Naive thymus-derived CD4-positive, alpha-beta T cell (primary cell): ENCODE data around the gene GHRHR. TPM values are rescaled to one million over a fixed set of nuclear protein-coding genes. Genes with fewer than 3 reads are reported as not detected.

Experiments
- ATAC-seq: fragments of 150-1000 bp; cut with Tn5 transposase; 2 replicates; pipeline ENCODE4 v1.10.0; 2021; ENCODE audit warnings: mild to moderate bottlenecking, moderate library complexity
- CTCF ChIA-PET: fragments of 350-600 bp; sonication (Branson Sonifier 250); formaldehyde crosslinking; loops from one replicate; lab custom pipeline; 2021; ENCODE audit warnings: antibody characterized with exemption; lab: Charles Lee
- POLR2A ChIA-PET: fragments of 350-600 bp; sonication (Branson Sonifier 250); formaldehyde crosslinking; loops from one replicate; lab custom pipeline; 2021; ENCODE audit warnings: antibody characterized with exemption, inconsistent platforms; lab: Charles Lee
- DNase-seq, 9 donors: peaks; one replicate each; pipeline versions ENCODE4 v3.0.0 to v3.0.0-alpha.2; 2020 to 2022; ENCODE audit warnings: mixed read lengths in 1 of 9
- H3K27ac ChIP-seq: one replicate; pipeline ENCODE4 v1.7.0; 2013; ENCODE audit warnings: mild to moderate bottlenecking, low read depth, low read length, moderate library complexity
- H3K27me3 ChIP-seq, 2 donors: one replicate each; pipeline ENCODE4 v1.7.0; 2013; ENCODE audit warnings: low read length in 2 of 2, mild to moderate bottlenecking in 2 of 2, moderate library complexity in 2 of 2; ENCODE audit not compliant: control insufficient read depth in 2 of 2, insufficient read depth in 2 of 2
- H3K36me3 ChIP-seq, 3 experiments: 1 replicate in 2 of 3; 2 replicates in 1 of 3; pipeline ENCODE4 v1.7.0; 2013; ENCODE audit warnings: low read length in 3 of 3, mild to moderate bottlenecking in 3 of 3, moderate library complexity in 1 of 3; ENCODE audit not compliant: insufficient read depth in 3 of 3, control insufficient read depth in 2 of 3
- H3K4me1 ChIP-seq, 2 donors: one replicate each; pipeline ENCODE4 v1.7.0; 2013; ENCODE audit warnings: low read length in 2 of 2, mild to moderate bottlenecking in 2 of 2, moderate library complexity in 1 of 2; ENCODE audit not compliant: control insufficient read depth in 2 of 2, insufficient read depth in 2 of 2
- H3K4me3 ChIP-seq: 2 replicates; pipeline ENCODE4 v1.7.0; 2013; ENCODE audit warnings: mild to moderate bottlenecking, low read length
- H3K9me3 ChIP-seq, 3 experiments: 1 replicate in 2 of 3; 2 replicates in 1 of 3; pipeline ENCODE4 v1.7.0; 2013; ENCODE audit warnings: low read length in 3 of 3; ENCODE audit not compliant: control insufficient read depth in 2 of 3
- H3K27ac Mint-ChIP-seq, 9 donors: one replicate each; pipeline ENCODE4 v1.8.0; 2020 to 2022; ENCODE audit warnings: mixed read lengths in 9 of 9, mild to moderate bottlenecking in 8 of 9, moderate library complexity in 5 of 9, inconsistent platforms in 2 of 9
- H3K27me3 Mint-ChIP-seq, 5 donors: one replicate each; pipeline ENCODE4 v1.8.0; 2021 to 2022; ENCODE audit warnings: mixed read lengths in 5 of 5, mild to moderate bottlenecking in 1 of 5
- H3K36me3 Mint-ChIP-seq, 5 donors: one replicate each; pipeline ENCODE4 v1.8.0; 2020 to 2022; ENCODE audit warnings: mixed read lengths in 5 of 5, mild to moderate bottlenecking in 3 of 5, inconsistent platforms in 1 of 5
- H3K4me1 Mint-ChIP-seq, 7 donors: one replicate each; pipeline ENCODE4 v1.8.0; 2020 to 2022; ENCODE audit warnings: mixed read lengths in 7 of 7, mild to moderate bottlenecking in 3 of 7, inconsistent platforms in 1 of 7
- H3K4me3 Mint-ChIP-seq, 10 donors: one replicate each; pipeline ENCODE4 v1.8.0; 2020 to 2022; ENCODE audit warnings: mild to moderate bottlenecking in 10 of 10, mixed read lengths in 10 of 10, moderate library complexity in 6 of 10, inconsistent platforms in 2 of 10
- H3K9me3 Mint-ChIP-seq, 11 donors: one replicate each; pipeline ENCODE4 v1.8.0; 2020 to 2022; ENCODE audit warnings: mixed read lengths in 11 of 11, mild to moderate bottlenecking in 4 of 11, inconsistent platforms in 1 of 11, moderate library complexity in 1 of 11
- intact Hi-C, 2 donors: fragments of 100-400 bp; cut with micrococcal nuclease; formaldehyde crosslinking; loops; one replicate each; pipeline ENCODE4 v1.15.1; 2023
- polyA plus RNA-seq, 2 donors: library from polyadenylated mRNA; unstranded; fragments of 300-500 nt; fragmentation: Illumina TruSeq; gene quantifications; one replicate each; pipeline ENCODE4 v1.2.3, GENCODE V29; 2021
- total RNA-seq, 6 experiments: library from RNA in 5 of 6; stranded (reverse) in 5 of 6; gene quantifications; 1 replicate in 5 of 6; 2 replicates in 1 of 6; pipeline ENCODE4 v1.2.3 and lab custom pipeline; 2021 to 2026

The GHRHR gene
- total and polyA plus RNA-seq, 7 experiments from 2014 or later: not detected

GRCh38 chr7:30986331-30986730 is 22.6 kb downstream of the GHRHR start:
- ChIA-PET CTCF (interaction anchor here (1.5 kb wide), 1 partner anchor 12 kb away, joined by 4 read pairs; no protein-coding TSS in a partner anchor), POLR2A (no interaction called here)
- Histone ChIP-seq H3K4me1 (no peaks in the 10 kb centered on the region), H3K9me3 (no peaks in the 10 kb centered on the region), H3K36me3 (no peaks in the 10 kb centered on the region), H3K27me3 (no peaks in the 10 kb centered on the region), H3K27ac (no peak overlapping the region), H3K4me3 (no peak overlapping the region)
- Mint-ChIP-seq H3K9me3 (peaks cover 0 to 1% (median 0%) of the 10 kb centered on the region in 11 donors), H3K27me3 (peaks cover 36 to 46% (median 38%) of the 10 kb centered on the region in 5 donors), H3K4me1 (peaks cover 0 to 15% (median 11%) of the 10 kb centered on the region in 7 donors), H3K4me3 (no peak overlapping the region), H3K27ac (no peak overlapping the region), H3K36me3 (no peaks in the 10 kb centered on the region)
- DNase-seq (no peak), ATAC-seq (no peak)
- intact Hi-C loops: no loop called here

- Mint-ChIP-seq H3K4me3 (no peak overlapping the region), H3K4me1 (peaks cover 0 to 15% (median 11%) of the 10 kb centered on the region in 7 donors), H3K27me3 (peaks cover 36 to 46% (median 38%) of the 10 kb centered on the region in 5 donors), H3K36me3 (no peaks in the 10 kb centered on the region), H3K27ac (no peak overlapping the region), H3K9me3 (peaks cover 0 to 1% (median 0%) of the 10 kb centered on the region in 11 donors)
- CTCF ChIA-PET: no interaction called here
- no peak overlapping the region for H3K27ac ChIP-seq
- H3K27me3 ChIP-seq: no peaks in the 10 kb centered on the region
- ATAC-seq (no peak), DNase-seq (no peak)
- no peak overlapping the region for H3K4me3 ChIP-seq
- H3K4me1 ChIP-seq: no peaks in the 10 kb centered on the region
- no peaks in the 10 kb centered on the region for H3K36me3 ChIP-seq
- intact Hi-C loops: no loop called here
- POLR2A ChIA-PET: no interaction called here
- H3K9me3 ChIP-seq: no peaks in the 10 kb centered on the region
Measured at GRCh38 chr7:30986738-30987137, 23.0 kb downstream of the GHRHR start.

- intact Hi-C loops: no loop called here
- DNase-seq (no peak), ATAC-seq (no peak)
- H3K27ac Mint-ChIP-seq: no peak overlapping the region
- peaks cover 0 to 15% (median 11%) of the 10 kb centered on the region in 7 donors for H3K4me1 Mint-ChIP-seq
- H3K27me3 Mint-ChIP-seq: peaks cover 36 to 46% (median 38%) of the 10 kb centered on the region in 5 donors
- H3K9me3 Mint-ChIP-seq: peaks cover 0 to 1% (median 0%) of the 10 kb centered on the region in 11 donors
- POLR2A ChIA-PET: no interaction called here
- H3K4me3 ChIP-seq: no peak overlapping the region
- H3K4me3 Mint-ChIP-seq: peak overlapping the region in 1 of 10 donors; percentile 2
- no peak overlapping the region for H3K27ac ChIP-seq
- H3K9me3 ChIP-seq: no peaks in the 10 kb centered on the region
- CTCF ChIA-PET: no interaction called here
- H3K36me3 ChIP-seq: no peaks in the 10 kb centered on the region
- no peaks in the 10 kb centered on the region for H3K36me3 Mint-ChIP-seq
- H3K4me1 ChIP-seq: no peaks in the 10 kb centered on the region
- no peaks in the 10 kb centered on the region for H3K27me3 ChIP-seq
Measured at GRCh38 chr7:30987178-30987577, 23.4 kb downstream of the GHRHR start.

GRCh38 chr7:30987936-30988335 is 24.2 kb downstream of the GHRHR start:
- intact Hi-C loops: no loop called here
- CTCF ChIA-PET: no interaction called here

GRCh38 chr7:30988351-30989005 is 24.7 kb downstream of the GHRHR start:
- Histone ChIP-seq H3K36me3 (no peaks in the 10 kb centered on the region), H3K9me3 (no peaks in the 10 kb centered on the region), H3K27ac (no peak overlapping the region), H3K27me3 (no peaks in the 10 kb centered on the region), H3K4me1 (no peaks in the 10 kb centered on the region), H3K4me3 (no peak overlapping the region)
- no peak for ATAC-seq
- Mint-ChIP-seq H3K4me3 (no peak overlapping the region), H3K27me3 (peaks cover 30 to 43% (median 34%) of the 10 kb centered on the region in 5 donors), H3K36me3 (no peaks in the 10 kb centered on the region), H3K4me1 (peaks cover 0 to 14% (median 6%) of the 10 kb centered on the region in 7 donors), H3K27ac (no peak overlapping the region), H3K9me3 (peaks cover 0 to 1% (median 0%) of the 10 kb centered on the region in 11 donors)
- ChIA-PET POLR2A (no interaction called here), CTCF (no interaction called here)
- intact Hi-C loops: no loop called here
- DNase-seq: no peak

More at GRCh38 chr7:30987936-30988335, 24.2 kb downstream of the GHRHR start:
- H3K27me3 ChIP-seq: no peaks in the 10 kb centered on the region
- H3K4me1 ChIP-seq: no peaks in the 10 kb centered on the region
- H3K4me3 ChIP-seq: no peak overlapping the region
- H3K9me3 ChIP-seq: no peaks in the 10 kb centered on the region
- no peaks in the 10 kb centered on the region for H3K36me3 Mint-ChIP-seq
- DNase-seq (no peak), ATAC-seq (no peak)
- peaks cover 0 to 1% (median 0%) of the 10 kb centered on the region in 11 donors for H3K9me3 Mint-ChIP-seq
- peaks cover 0 to 15% (median 10%) of the 10 kb centered on the region in 7 donors for H3K4me1 Mint-ChIP-seq
- H3K36me3 ChIP-seq: no peaks in the 10 kb centered on the region
- H3K27ac ChIP-seq: no peak overlapping the region
- peaks cover 34 to 44% (median 37%) of the 10 kb centered on the region in 5 donors for H3K27me3 Mint-ChIP-seq
- H3K4me3 Mint-ChIP-seq: no peak overlapping the region
- no peak overlapping the region for H3K27ac Mint-ChIP-seq
- POLR2A ChIA-PET: no interaction called here

- ATAC-seq: peak; percentile 18
- no peaks in the 10 kb centered on the region for H3K4me1 ChIP-seq
- ChIA-PET CTCF (interaction anchor here (0.6 kb wide), 1 partner anchor 1379 kb away, joined by 3 read pairs; no protein-coding TSS in a partner anchor), POLR2A (no interaction called here)
- DNase-seq: no peak
- H3K36me3 Mint-ChIP-seq: no peaks in the 10 kb centered on the region
- no peaks in the 10 kb centered on the region for H3K27me3 ChIP-seq
- H3K4me1 Mint-ChIP-seq: peaks cover 0 to 8% (median 0%) of the 10 kb centered on the region in 7 donors
- H3K9me3 Mint-ChIP-seq: peaks cover 0 to 1% (median 0%) of the 10 kb centered on the region in 11 donors
- H3K27ac Mint-ChIP-seq: peak overlapping the region in 1 of 9 donors; percentile 57
- H3K4me3 ChIP-seq: no peak overlapping the region
- H3K27ac ChIP-seq: no peak overlapping the region
- H3K4me3 Mint-ChIP-seq: no peak overlapping the region
- intact Hi-C loops: no loop called here
- H3K27me3 Mint-ChIP-seq: peaks cover 23 to 35% (median 27%) of the 10 kb centered on the region in 5 donors
- H3K9me3 ChIP-seq: no peaks in the 10 kb centered on the region
- no peaks in the 10 kb centered on the region for H3K36me3 ChIP-seq
Measured at GRCh38 chr7:30989008-30989823, 25.5 kb downstream of the GHRHR start.
